Mucosa of descending colon (tissue), 3 donors: Measurements from ENCODE around the gene VASN. TPM values are rescaled to one million over a fixed set of nuclear protein-coding genes. Genes with fewer than 3 reads are reported as not detected.

ENCODE experiments used
- ATAC-seq: fragments of 200-7000 bp; cut with Tn5 transposase; one replicate; pipeline ENCODE4 v1.9.1; 2020; ENCODE audit warnings: mild to moderate bottlenecking, moderate library complexity
- DNase-seq, 3 donors: peaks; one replicate each; pipeline ENCODE4 v3.0.0-alpha.2; 2020
- H3K36me3 ChIP-seq: fragments of 200-600 bp; one replicate; pipeline ENCODE4 v1.8.0; 2021; ENCODE audit warnings: low read depth, mild to moderate bottlenecking
- H3K4me1 ChIP-seq: fragments of 200-600 bp; one replicate; pipeline ENCODE4 v1.8.0; 2021; ENCODE audit warnings: low read depth, mild to moderate bottlenecking
- H3K4me3 ChIP-seq: fragments of 200-600 bp; one replicate; pipeline ENCODE4 v1.8.0; 2021; ENCODE audit warnings: mild to moderate bottlenecking
- H3K9me3 ChIP-seq: fragments of 200-600 bp; one replicate; pipeline ENCODE4 v1.8.0; 2021; ENCODE audit warnings: mild to moderate bottlenecking
- intact Hi-C, 2 donors: fragments of 100-400 bp; cut with DNase I in 1 of 2; cut with micrococcal nuclease in 1 of 2; formaldehyde crosslinking; loops; one replicate each; pipeline versions ENCODE4 v1.11.0 to v1.11.1; 2022; cut with DNase I, micrococcal nuclease
- total RNA-seq, 3 donors: library from RNA; stranded (reverse); fragmentation: NEBNext Ultra II Directional in 2 of 3; extraction: Animal tissue kit (Norgen Biotek cat#: 25700) in 2 of 3; gene quantifications; one replicate each; pipeline versions ENCODE4 v1.2.1 to v1.2.4, GENCODE V29; 2021 to 2023
- TF ChIP-seq, protein P1 (sequence below): fragments of 200-600 bp; IDR thresholded peaks from one replicate; pipeline ENCODE4 v1.8.0; 2022; ENCODE audit warnings: antibody characterized with exemption, mild to moderate bottlenecking
- donor health status: DM: no; HTN: no; CAD: no; lungs with moderate emphysema.
- donor health status: DM: no; HTN: no; CAD: no.
- donor health status: DM: no; HTN: yes; CAD: no.

Gene VASN
- total RNA-seq, 3 donors from 2014 or later = 0.93 to 8.4 (median 5.1) TPM

GRCh38 chr16:4403133-4403949 is 31.7 kb downstream of the VASN start:
- ATAC-seq (peak; percentile 6), DNase-seq (no peak)
- TF ChIP-seq, protein P1, sequence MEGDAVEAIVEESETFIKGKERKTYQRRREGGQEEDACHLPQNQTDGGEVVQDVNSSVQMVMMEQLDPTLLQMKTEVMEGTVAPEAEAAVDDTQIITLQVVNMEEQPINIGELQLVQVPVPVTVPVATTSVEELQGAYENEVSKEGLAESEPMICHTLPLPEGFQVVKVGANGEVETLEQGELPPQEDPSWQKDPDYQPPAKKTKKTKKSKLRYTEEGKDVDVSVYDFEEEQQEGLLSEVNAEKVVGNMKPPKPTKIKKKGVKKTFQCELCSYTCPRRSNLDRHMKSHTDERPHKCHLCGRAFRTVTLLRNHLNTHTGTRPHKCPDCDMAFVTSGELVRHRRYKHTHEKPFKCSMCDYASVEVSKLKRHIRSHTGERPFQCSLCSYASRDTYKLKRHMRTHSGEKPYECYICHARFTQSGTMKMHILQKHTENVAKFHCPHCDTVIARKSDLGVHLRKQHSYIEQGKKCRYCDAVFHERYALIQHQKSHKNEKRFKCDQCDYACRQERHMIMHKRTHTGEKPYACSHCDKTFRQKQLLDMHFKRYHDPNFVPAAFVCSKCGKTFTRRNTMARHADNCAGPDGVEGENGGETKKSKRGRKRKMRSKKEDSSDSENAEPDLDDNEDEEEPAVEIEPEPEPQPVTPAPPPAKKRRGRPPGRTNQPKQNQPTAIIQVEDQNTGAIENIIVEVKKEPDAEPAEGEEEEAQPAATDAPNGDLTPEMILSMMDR = no peak

DNA sequence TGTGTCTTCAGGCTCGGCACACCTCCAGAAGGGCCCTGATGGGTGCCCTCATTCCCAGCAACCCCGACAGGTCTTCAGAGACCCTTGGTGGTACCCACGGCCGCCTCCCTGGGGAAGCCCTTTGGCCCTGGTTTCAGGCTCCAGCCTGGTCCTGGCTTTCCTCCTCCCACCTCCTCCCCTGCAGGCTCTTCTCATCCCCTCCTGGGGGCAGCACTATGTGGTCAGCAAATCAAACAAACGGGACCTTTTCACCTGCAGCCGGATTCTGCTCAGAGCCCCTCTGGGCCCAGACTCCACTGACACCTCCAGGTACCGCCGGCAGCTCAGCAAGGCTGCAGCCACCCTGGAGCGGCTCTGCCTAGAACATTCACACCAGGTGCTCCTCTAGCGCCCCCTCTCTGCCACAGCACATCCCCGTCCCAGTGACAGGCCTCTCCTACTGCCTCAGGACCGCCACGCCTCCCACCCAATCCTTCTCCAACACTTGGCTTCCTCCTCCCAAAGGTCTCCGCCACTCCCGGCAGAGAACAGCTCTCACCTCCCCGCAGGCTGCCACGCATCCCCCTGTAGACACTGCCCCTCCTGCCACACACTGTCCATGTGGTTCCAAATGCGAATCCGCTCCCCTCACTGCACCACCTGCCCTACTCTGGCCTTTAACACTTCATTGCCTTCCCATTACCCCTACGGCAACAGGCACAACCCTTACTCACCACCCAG is 32.8 kb downstream of the VASN start:
- Histone ChIP-seq H3K9me3 (no peaks in the 10 kb centered on the region), H3K4me3 (no peak overlapping the region), H3K4me1 (no peaks in the 10 kb centered on the region), H3K36me3 (no peaks in the 10 kb centered on the region)
- DNase-seq (peak in 2 of 3 donors; percentile 51 to 56), ATAC-seq (peak; percentile 36)
- intact Hi-C loops = loop anchor here (5.0 kb wide), 1 partner anchor 47 kb away; no protein-coding TSS in a partner anchor
- TF ChIP-seq, protein P1 = peak; percentile 25

More at GRCh38 chr16:4403133-4403949, 31.7 kb downstream of the VASN start:
- Histone ChIP-seq H3K4me1 (no peaks in the 10 kb centered on the region), H3K4me3 (no peak overlapping the region), H3K9me3 (no peaks in the 10 kb centered on the region), H3K36me3 (no peaks in the 10 kb centered on the region)
- intact Hi-C loops = loop anchor here (5.0 kb wide), 1 partner anchor 46 kb away; no protein-coding TSS in a partner anchor

GRCh38 chr16:4404967-4405696 is 33.5 kb downstream of the VASN start:
- H3K4me3 ChIP-seq = no peak overlapping the region
- H3K4me1 ChIP-seq = no peaks in the 10 kb centered on the region
- intact Hi-C loops = loop anchor here (5.0 kb wide), 1 partner anchor 48 kb away; no protein-coding TSS in a partner anchor
- H3K36me3 ChIP-seq = no peaks in the 10 kb centered on the region
- ATAC-seq (no peak), DNase-seq (peak in 1 of 3 donors; percentile 16)
- TF ChIP-seq, protein P1 = no peak
- no peaks in the 10 kb centered on the region for H3K9me3 ChIP-seq

GRCh38 chr16:4407543-4408322 is 36.1 kb downstream of the VASN start:
- H3K9me3 ChIP-seq = no peaks in the 10 kb centered on the region
- H3K4me1 ChIP-seq = peaks cover 7% of the 10 kb centered on the region
- no peak overlapping the region for H3K4me3 ChIP-seq
- intact Hi-C loops = no loop called here
- peak in 1 of 3 donors; percentile 20 for DNase-seq
- ATAC-seq = no peak
- TF ChIP-seq, protein P1 = no peak
- no peaks in the 10 kb centered on the region for H3K36me3 ChIP-seq

GRCh38 chr16:4408323-4408690 is 36.7 kb downstream of the VASN start:
- intact Hi-C loops = no loop called here
- H3K4me3 ChIP-seq = no peak overlapping the region
- peaks cover 7% of the 10 kb centered on the region for H3K4me1 ChIP-seq
- TF ChIP-seq, protein P1 = no peak
- DNase-seq = no peak
- H3K9me3 ChIP-seq = no peaks in the 10 kb centered on the region
- no peak for ATAC-seq
- no peaks in the 10 kb centered on the region for H3K36me3 ChIP-seq
